HepG2 (cell line): Measurements from ENCODE around the gene LSR. TPM values are rescaled to one million over a fixed set of nuclear protein-coding genes. Genes with fewer than 3 reads are reported as not detected.

Experiments
- AKAP8 ChIP-seq: sonication (generic); formaldehyde crosslinking; IDR thresholded peaks from 2 replicates; pipeline ENCODE4 v1.5.1; 2020; ENCODE audit warnings: mild to moderate bottlenecking, missing genetic modification reagents
- CREM ChIP-seq, 2 experiments: sonication (generic) in 1 of 2; formaldehyde crosslinking in 1 of 2; IDR thresholded peaks; 2 replicates each; pipeline versions ENCODE4 v1.4.0 to v1.6.1; 2016 to 2020; ENCODE audit warnings: antibody characterized with exemption in 1 of 2, mild to moderate bottlenecking in 1 of 2, missing genetic modification reagents in 1 of 2
- LCORL ChIP-seq, 2 experiments: fragments of 450-650 bp in 1 of 2; sonication (generic) in 1 of 2; formaldehyde crosslinking in 1 of 2; IDR thresholded peaks; 2 replicates each; pipeline versions ENCODE4 v1.5.0 to v1.6.1; 2017 to 2020; ENCODE audit warnings: antibody characterized with exemption in 1 of 2, missing genetic modification reagents in 1 of 2
- PITX1 ChIP-seq: sonication (generic); formaldehyde crosslinking; IDR thresholded peaks from 2 replicates; pipeline ENCODE4 v1.5.1; 2020; ENCODE audit warnings: mild to moderate bottlenecking, missing genetic modification reagents
- PRPF4 ChIP-seq: fragments of 200-400 bp; formaldehyde crosslinking; IDR thresholded peaks from 2 replicates; pipeline ENCODE4 v1.6.1; 2016; ENCODE audit warnings: low read length, low read depth; ENCODE audit not compliant: poor library complexity, severe bottlenecking
- STAT5B ChIP-seq: sonication (generic); formaldehyde crosslinking; IDR thresholded peaks from 2 replicates; pipeline ENCODE4 v1.4.0; 2020; ENCODE audit warnings: missing genetic modification reagents
- TBX2 ChIP-seq: sonication (generic); formaldehyde crosslinking; IDR thresholded peaks from 2 replicates; pipeline ENCODE4 v1.5.0; 2020; ENCODE audit warnings: missing genetic modification reagents, mild to moderate bottlenecking, borderline replicate concordance
- ZNF772 ChIP-seq: sonication (generic); formaldehyde crosslinking; IDR thresholded peaks from 2 replicates; pipeline ENCODE4 v1.5.0; 2020; ENCODE audit warnings: mild to moderate bottlenecking, missing genetic modification reagents
- polyA plus RNA-seq, 8 experiments: library from polyadenylated mRNA; depleted of rRNA in 3 of 8; stranded (reverse) in 7 of 8; unstranded in 1 of 8; fragments of >200 nt; fragmentation: Illumina TruSeq in 4 of 8; extraction: Trizol in 4 of 8; gene quantifications; 2 replicates each; pipeline versions ENCODE4 v1.2.1 to v1.2.3, GENCODE V29; 2011 to 2016; ENCODE audit warnings: low read depth in 4 of 8, missing spikeins in 1 of 8, mixed read lengths in 1 of 8; ENCODE audit not compliant: insufficient read depth in 1 of 8
- total RNA-seq, 5 experiments: library from RNA; depleted of rRNA; stranded (reverse); fragments of >200 nt; fragmentation: Illumina TruSeq; extraction: Trizol; gene quantifications; 2 replicates each; pipeline ENCODE4 v1.2.3, GENCODE V29; 2016; ENCODE audit warnings: low read depth in 1 of 5
- TF ChIP-seq, protein P1 (sequence below): IDR thresholded peaks from 2 replicates; pipeline ENCODE4 v1.6.1; 2016; ENCODE audit warnings: low read depth, missing genetic modification reagents, missing compliant biosample characterization
- TF ChIP-seq, protein P2 (sequence below): IDR thresholded peaks from 2 replicates; pipeline ENCODE4 v1.4.0; 2020; ENCODE audit warnings: mild to moderate bottlenecking, missing genetic modification reagents
- TF ChIP-seq, protein P3 (sequence below), 2 experiments: sonication (generic) in 1 of 2; formaldehyde crosslinking in 1 of 2; IDR thresholded peaks; 2 replicates each; pipeline versions ENCODE4 v1.4.0 to v1.6.1; 2016 to 2020; ENCODE audit warnings: borderline replicate concordance in 1 of 2, low read depth in 1 of 2, mild to moderate bottlenecking in 1 of 2, missing genetic modification reagents in 1 of 2

LSR gene
- total and polyA plus RNA-seq, 2 of the 13 experiments (the other 11 are each of a cell fraction or from before 2014, with no cell fraction given), result 29.2 to 79.2 TPM

- TF ChIP-seq, protein P1, sequence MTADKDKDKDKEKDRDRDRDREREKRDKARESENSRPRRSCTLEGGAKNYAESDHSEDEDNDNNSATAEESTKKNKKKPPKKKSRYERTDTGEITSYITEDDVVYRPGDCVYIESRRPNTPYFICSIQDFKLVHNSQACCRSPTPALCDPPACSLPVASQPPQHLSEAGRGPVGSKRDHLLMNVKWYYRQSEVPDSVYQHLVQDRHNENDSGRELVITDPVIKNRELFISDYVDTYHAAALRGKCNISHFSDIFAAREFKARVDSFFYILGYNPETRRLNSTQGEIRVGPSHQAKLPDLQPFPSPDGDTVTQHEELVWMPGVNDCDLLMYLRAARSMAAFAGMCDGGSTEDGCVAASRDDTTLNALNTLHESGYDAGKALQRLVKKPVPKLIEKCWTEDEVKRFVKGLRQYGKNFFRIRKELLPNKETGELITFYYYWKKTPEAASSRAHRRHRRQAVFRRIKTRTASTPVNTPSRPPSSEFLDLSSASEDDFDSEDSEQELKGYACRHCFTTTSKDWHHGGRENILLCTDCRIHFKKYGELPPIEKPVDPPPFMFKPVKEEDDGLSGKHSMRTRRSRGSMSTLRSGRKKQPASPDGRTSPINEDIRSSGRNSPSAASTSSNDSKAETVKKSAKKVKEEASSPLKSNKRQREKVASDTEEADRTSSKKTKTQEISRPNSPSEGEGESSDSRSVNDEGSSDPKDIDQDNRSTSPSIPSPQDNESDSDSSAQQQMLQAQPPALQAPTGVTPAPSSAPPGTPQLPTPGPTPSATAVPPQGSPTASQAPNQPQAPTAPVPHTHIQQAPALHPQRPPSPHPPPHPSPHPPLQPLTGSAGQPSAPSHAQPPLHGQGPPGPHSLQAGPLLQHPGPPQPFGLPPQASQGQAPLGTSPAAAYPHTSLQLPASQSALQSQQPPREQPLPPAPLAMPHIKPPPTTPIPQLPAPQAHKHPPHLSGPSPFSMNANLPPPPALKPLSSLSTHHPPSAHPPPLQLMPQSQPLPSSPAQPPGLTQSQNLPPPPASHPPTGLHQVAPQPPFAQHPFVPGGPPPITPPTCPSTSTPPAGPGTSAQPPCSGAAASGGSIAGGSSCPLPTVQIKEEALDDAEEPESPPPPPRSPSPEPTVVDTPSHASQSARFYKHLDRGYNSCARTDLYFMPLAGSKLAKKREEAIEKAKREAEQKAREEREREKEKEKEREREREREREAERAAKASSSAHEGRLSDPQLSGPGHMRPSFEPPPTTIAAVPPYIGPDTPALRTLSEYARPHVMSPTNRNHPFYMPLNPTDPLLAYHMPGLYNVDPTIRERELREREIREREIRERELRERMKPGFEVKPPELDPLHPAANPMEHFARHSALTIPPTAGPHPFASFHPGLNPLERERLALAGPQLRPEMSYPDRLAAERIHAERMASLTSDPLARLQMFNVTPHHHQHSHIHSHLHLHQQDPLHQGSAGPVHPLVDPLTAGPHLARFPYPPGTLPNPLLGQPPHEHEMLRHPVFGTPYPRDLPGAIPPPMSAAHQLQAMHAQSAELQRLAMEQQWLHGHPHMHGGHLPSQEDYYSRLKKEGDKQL, result no peak
- TF ChIP-seq LCORL (IDR thresholded peaks at IDR 0.05), result no peak
- peak; percentile 77 for TF ChIP-seq LCORL (CRISPR knock-in tag; IDR thresholded peaks at IDR 0.05)
- peak; percentile 25; the same call in 1 of the 2 replicates for TF ChIP-seq CREM (IDR thresholded peaks at IDR 0.05)
- TF ChIP-seq CREM (CRISPR knock-in tag; IDR thresholded peaks at IDR 0.05), result no peak
- TF ChIP-seq, protein P2, sequence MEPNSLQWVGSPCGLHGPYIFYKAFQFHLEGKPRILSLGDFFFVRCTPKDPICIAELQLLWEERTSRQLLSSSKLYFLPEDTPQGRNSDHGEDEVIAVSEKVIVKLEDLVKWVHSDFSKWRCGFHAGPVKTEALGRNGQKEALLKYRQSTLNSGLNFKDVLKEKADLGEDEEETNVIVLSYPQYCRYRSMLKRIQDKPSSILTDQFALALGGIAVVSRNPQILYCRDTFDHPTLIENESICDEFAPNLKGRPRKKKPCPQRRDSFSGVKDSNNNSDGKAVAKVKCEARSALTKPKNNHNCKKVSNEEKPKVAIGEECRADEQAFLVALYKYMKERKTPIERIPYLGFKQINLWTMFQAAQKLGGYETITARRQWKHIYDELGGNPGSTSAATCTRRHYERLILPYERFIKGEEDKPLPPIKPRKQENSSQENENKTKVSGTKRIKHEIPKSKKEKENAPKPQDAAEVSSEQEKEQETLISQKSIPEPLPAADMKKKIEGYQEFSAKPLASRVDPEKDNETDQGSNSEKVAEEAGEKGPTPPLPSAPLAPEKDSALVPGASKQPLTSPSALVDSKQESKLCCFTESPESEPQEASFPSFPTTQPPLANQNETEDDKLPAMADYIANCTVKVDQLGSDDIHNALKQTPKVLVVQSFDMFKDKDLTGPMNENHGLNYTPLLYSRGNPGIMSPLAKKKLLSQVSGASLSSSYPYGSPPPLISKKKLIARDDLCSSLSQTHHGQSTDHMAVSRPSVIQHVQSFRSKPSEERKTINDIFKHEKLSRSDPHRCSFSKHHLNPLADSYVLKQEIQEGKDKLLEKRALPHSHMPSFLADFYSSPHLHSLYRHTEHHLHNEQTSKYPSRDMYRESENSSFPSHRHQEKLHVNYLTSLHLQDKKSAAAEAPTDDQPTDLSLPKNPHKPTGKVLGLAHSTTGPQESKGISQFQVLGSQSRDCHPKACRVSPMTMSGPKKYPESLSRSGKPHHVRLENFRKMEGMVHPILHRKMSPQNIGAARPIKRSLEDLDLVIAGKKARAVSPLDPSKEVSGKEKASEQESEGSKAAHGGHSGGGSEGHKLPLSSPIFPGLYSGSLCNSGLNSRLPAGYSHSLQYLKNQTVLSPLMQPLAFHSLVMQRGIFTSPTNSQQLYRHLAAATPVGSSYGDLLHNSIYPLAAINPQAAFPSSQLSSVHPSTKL, result peak; percentile 72
- TF ChIP-seq PRPF4, result no peak
- no peak for TF ChIP-seq ZNF772 (CRISPR knock-in tag)
- no peak for TF ChIP-seq STAT5B (CRISPR knock-in tag)
- TF ChIP-seq, protein P3, sequence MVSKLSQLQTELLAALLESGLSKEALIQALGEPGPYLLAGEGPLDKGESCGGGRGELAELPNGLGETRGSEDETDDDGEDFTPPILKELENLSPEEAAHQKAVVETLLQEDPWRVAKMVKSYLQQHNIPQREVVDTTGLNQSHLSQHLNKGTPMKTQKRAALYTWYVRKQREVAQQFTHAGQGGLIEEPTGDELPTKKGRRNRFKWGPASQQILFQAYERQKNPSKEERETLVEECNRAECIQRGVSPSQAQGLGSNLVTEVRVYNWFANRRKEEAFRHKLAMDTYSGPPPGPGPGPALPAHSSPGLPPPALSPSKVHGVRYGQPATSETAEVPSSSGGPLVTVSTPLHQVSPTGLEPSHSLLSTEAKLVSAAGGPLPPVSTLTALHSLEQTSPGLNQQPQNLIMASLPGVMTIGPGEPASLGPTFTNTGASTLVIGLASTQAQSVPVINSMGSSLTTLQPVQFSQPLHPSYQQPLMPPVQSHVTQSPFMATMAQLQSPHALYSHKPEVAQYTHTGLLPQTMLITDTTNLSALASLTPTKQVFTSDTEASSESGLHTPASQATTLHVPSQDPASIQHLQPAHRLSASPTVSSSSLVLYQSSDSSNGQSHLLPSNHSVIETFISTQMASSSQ (IDR thresholded peaks at IDR 0.05; ENCODE audit: low read depth), result no peak
- TF ChIP-seq, protein P3 (CRISPR knock-in tag; IDR thresholded peaks at IDR 0.05; ENCODE audit: borderline replicate concordance), result peak; percentile 58; the same call in 1 of the 2 replicates
- peak; percentile 68; the same call in 1 of the 2 replicates for TF ChIP-seq PITX1 (CRISPR knock-in tag)
- TF ChIP-seq AKAP8, result peak; percentile 35; the same call in 1 of the 2 replicates
- TF ChIP-seq TBX2 (CRISPR knock-in tag), result peak; percentile 77
Observed at GRCh38 chr19:35309481-35310279, 60.9 kb downstream of the LSR start (continued).
